K562 (cell line): ENCODE results near the gene ZBTB14. TPM values are rescaled to one million over a fixed set of nuclear protein-coding genes. Genes with fewer than 3 reads are reported as not detected.

Experiments used
- ADNP ChIP-seq: fragments of 200-800 bp; sonication (Bioruptor generic); IDR thresholded peaks from 2 replicates; pipeline ENCODE4 v1.6.1; 2016; ENCODE audit warnings: missing genetic modification characterization, missing compliant biosample characterization
- CTBP1 ChIP-seq: fragments of 450-650 bp; IDR thresholded peaks from 2 replicates; pipeline ENCODE4 v1.6.1; 2016; ENCODE audit warnings: borderline replicate concordance
- FOXK2 ChIP-seq, 2 experiments: fragments of 450-650 bp; IDR thresholded peaks in 1 of 2; conservative IDR thresholded peaks in 1 of 2; 2 replicates each; pipeline ENCODE4 v1.6.1; 2016; ENCODE audit warnings: low read depth in 2 of 2, mild to moderate bottlenecking in 1 of 2
- HMGN3 ChIP-seq: IDR thresholded peaks from 2 replicates; pipeline ENCODE4 v1.6.1; 2011; ENCODE audit warnings: borderline replicate concordance, low read depth, mild to moderate bottlenecking, mixed read lengths, low read length; ENCODE audit not compliant: insufficient read length; ENCODE audit errors: extremely low read depth
- HOMEZ ChIP-seq: fragments of 250-450 bp; sonication (Bioruptor Pico); IDR thresholded peaks from 2 replicates; pipeline ENCODE4 v1.4.0; 2020; ENCODE audit warnings: mild to moderate bottlenecking, moderate library complexity
- HSF4 ChIP-seq: fragments of 250-450 bp; sonication (Bioruptor Pico); IDR thresholded peaks from 2 replicates; pipeline ENCODE4 v2.1.2; 2022; ENCODE audit warnings: mild to moderate bottlenecking, moderate library complexity, borderline replicate concordance
- ILK ChIP-seq: fragments of 450-650 bp; IDR thresholded peaks from 2 replicates; pipeline ENCODE4 v1.6.1; 2016; ENCODE audit warnings: missing genetic modification characterization, low read depth, mild to moderate bottlenecking, missing compliant biosample characterization, moderate library complexity, borderline replicate concordance
- KDM5B ChIP-seq: fragments of 200-600 bp; sonication (generic); IDR thresholded peaks from 2 replicates; pipeline ENCODE4 v1.6.1; 2012; ENCODE audit warnings: low read depth, mild to moderate bottlenecking, moderate library complexity, low read length, control low read depth, inconsistent platforms; ENCODE audit not compliant: insufficient replicate concordance
- NFE2L1 ChIP-seq: fragments of 450-650 bp; IDR thresholded peaks from 2 replicates; pipeline ENCODE4 v1.6.1; 2016; ENCODE audit warnings: missing genetic modification characterization, low read depth, mild to moderate bottlenecking, missing compliant biosample characterization, moderate library complexity, borderline replicate concordance
- POLR2AphosphoS2 ChIP-seq: IDR thresholded peaks from 2 replicates; pipeline ENCODE4 v1.6.1; 2012; ENCODE audit warnings: low read length, improper control_type of control experiment
- SAFB ChIP-seq: fragments of 200-400 bp; formaldehyde crosslinking; IDR thresholded peaks from 2 replicates; pipeline ENCODE4 v1.6.1; 2017; ENCODE audit warnings: low read depth, low read length, borderline replicate concordance
- SOX6 ChIP-seq: fragments of 450-650 bp; IDR thresholded peaks from 2 replicates; pipeline ENCODE4 v1.6.1; 2014; ENCODE audit warnings: mild to moderate bottlenecking
- TAF1 ChIP-seq: IDR thresholded peaks from 2 replicates; pipeline ENCODE4 v1.6.1; 2011; ENCODE audit warnings: mild to moderate bottlenecking, low read length, moderate library complexity; ENCODE audit not compliant: insufficient read depth, control insufficient read depth, severe bottlenecking; ENCODE audit errors: extremely low read depth
- THRA ChIP-seq: fragments of 450-650 bp; IDR thresholded peaks from 2 replicates; pipeline ENCODE4 v1.6.1; 2017; ENCODE audit warnings: mild to moderate bottlenecking, moderate library complexity
- ZBTB1 ChIP-seq: sonication (generic); formaldehyde crosslinking; IDR thresholded peaks from 2 replicates; pipeline ENCODE4 v1.8.1; 2023; ENCODE audit warnings: missing genetic modification reagents, low read depth, mild to moderate bottlenecking, borderline replicate concordance
- ZBTB9 ChIP-seq: fragments of 450-650 bp; formaldehyde crosslinking; IDR thresholded peaks from 2 replicates; pipeline ENCODE4 v1.4.0; 2020; ENCODE audit warnings: mild to moderate bottlenecking, moderate library complexity
- ZFP1 ChIP-seq: fragments of 450-650 bp; formaldehyde crosslinking; IDR thresholded peaks from 2 replicates; pipeline ENCODE4 v1.4.0; 2020; ENCODE audit warnings: mild to moderate bottlenecking, mixed read lengths
- ZNF146 ChIP-seq: IDR thresholded peaks from one replicate; pipeline ENCODE4 v1.6.1; 2018; ENCODE audit warnings: missing compliant biosample characterization; ENCODE audit not compliant: unreplicated experiment
- ZNF175 ChIP-seq: fragments of 200-800 bp; sonication (Bioruptor generic); IDR thresholded peaks from 2 replicates; pipeline ENCODE4 v1.6.1; 2016; ENCODE audit warnings: low read depth, mild to moderate bottlenecking, missing genetic modification characterization, missing compliant biosample characterization
- polyA plus RNA-seq, 8 experiments: library from polyadenylated mRNA; depleted of rRNA in 4 of 8; stranded (reverse) in 5 of 8; unstranded in 3 of 8; fragments of >200 nt; fragmentation: Nextera tagmentation in 2 of 8; fragmentation: Illumina TruSeq in 1 of 8; extraction: Ambion mirVana in 2 of 8; extraction: Trizol in 1 of 8; gene quantifications; 2 replicates each; pipeline versions ENCODE4 v1.2.1 to v1.2.3, GENCODE V29; 2011 to 2014; ENCODE audit warnings: inconsistent platforms in 1 of 8, missing spikeins in 1 of 8
- total RNA-seq, 7 experiments: library from RNA; depleted of rRNA in 6 of 7; stranded (reverse); fragments of >200 nt in 6 of 7; fragmentation: Illumina TruSeq in 2 of 7; extraction: Trizol in 2 of 7; gene quantifications; 2 replicates each; pipeline versions ENCODE4 v1.2.1 to v1.2.3, GENCODE V29; 2011 to 2021; ENCODE audit warnings: low replicate concordance in 1 of 7
- TF ChIP-seq, protein P1 (sequence below): fragments of 450-650 bp; formaldehyde crosslinking; IDR thresholded peaks from 2 replicates; pipeline ENCODE4 v1.4.0; 2022; ENCODE audit warnings: missing genetic modification characterization
- TF ChIP-seq, protein P2 (sequence below): sonication (generic); formaldehyde crosslinking; IDR thresholded peaks from 2 replicates; pipeline ENCODE4 v1.9.0; 2022; ENCODE audit warnings: mild to moderate bottlenecking, missing genetic modification reagents

The ZBTB14 gene
- total and polyA plus RNA-seq, 9 of the 15 experiments (the other 6 are each of a cell fraction or from before 2014, with no cell fraction given) = 2.8 to 12.6 (median 9.0) TPM

DNA sequence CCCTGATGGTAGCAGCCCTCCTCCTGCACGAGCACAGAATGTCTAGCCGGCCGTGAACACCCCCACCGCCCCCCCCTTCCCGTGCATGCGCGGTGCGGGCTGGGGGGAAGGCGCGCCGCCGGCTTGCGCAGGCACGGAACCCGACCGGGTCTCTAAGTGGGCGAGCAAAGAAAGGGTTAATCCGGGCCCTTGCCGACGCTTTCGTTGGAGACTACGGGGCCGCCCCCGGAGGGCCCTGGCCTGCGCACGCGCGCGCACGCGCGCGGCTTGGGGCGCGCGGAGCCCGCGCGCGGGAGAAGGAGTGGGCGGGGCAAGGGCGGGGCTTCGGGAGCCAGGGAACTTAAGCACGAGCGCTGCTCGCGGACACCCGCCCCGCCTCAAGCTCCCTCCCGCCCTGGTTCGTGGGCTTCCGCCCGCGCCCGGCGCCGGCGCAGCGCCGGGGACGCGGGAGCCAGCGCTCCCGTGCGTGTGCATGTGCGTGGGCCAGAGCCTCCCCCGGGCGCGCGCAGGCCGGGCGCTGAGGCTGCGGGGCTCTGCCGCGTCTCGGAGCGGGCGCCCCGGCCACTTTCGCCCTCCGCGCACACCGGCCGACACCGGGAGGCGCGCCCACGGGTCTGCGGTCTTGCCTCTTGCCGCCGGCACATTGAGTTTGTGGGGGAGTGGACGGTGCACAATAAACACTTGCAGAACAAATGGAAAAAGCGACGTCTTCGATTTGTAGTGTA is 617 bp upstream of the ZBTB14 start (continued):
- TF ChIP-seq HOMEZ (CRISPR knock-in tag) (no peak), THRA (no peak), ZFP1 (CRISPR knock-in tag) (no peak), POLR2AphosphoS2 (no peak), NFE2L1 (tag) (no peak), TAF1 (peak; percentile 47), ZBTB9 (CRISPR knock-in tag) (peak; percentile 64), SOX6 (peak; percentile 32; the same call in 1 of the 2 replicates), ILK (tag) (no peak), ZNF146 (CRISPR knock-in tag) (no peak), ADNP (tag) (no peak), ZNF175 (CRISPR knock-in tag) (peak; percentile 99), SAFB (peak; percentile 78), HMGN3 (peak; percentile 81), HSF4 (CRISPR knock-in tag) (no peak), KDM5B (peak; percentile 35), CTBP1 (peak; percentile 96), FOXK2 (conservative IDR thresholded peaks at IDR 0.05 in 1 of 2, IDR thresholded peaks at IDR 0.05 in 1 of 2; ENCODE audit: low read depth in 2 of 2) (no peak), ZBTB1 (CRISPR knock-in tag) (0 out of 2 replicates have a peak, but pooled peaks have one; percentile 63)
- TF ChIP-seq, protein P1, sequence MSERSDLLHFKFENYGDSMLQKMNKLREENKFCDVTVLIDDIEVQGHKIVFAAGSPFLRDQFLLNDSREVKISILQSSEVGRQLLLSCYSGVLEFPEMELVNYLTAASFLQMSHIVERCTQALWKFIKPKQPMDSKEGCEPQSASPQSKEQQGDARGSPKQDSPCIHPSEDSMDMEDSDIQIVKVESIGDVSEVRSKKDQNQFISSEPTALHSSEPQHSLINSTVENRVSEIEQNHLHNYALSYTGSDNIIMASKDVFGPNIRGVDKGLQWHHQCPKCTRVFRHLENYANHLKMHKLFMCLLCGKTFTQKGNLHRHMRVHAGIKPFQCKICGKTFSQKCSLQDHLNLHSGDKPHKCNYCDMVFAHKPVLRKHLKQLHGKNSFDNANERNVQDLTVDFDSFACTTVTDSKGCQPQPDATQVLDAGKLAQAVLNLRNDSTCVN (CRISPR knock-in tag) = no peak
- TF ChIP-seq, protein P2, sequence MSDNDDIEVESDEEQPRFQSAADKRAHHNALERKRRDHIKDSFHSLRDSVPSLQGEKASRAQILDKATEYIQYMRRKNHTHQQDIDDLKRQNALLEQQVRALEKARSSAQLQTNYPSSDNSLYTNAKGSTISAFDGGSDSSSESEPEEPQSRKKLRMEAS = no peak; the same call in 1 of the 2 replicates
